Endothelial cell of umbilical vein (primary cell): ENCODE data around the gene ITIH3. TPM values are rescaled to one million over a fixed set of nuclear protein-coding genes. Genes with fewer than 3 reads are reported as not detected.

ENCODE experiments used
- BruUV-seq: library from RNA; stranded (reverse); fragments of 400-500 nt; replicated peaks from 2 replicates; lab custom pipeline; 2021; lab: Mats Ljungman, UMichigan
- CTCF ChIA-PET: fragments of 300-600, 350-600 bp; sonication (Branson Sonifier 250); formaldehyde crosslinking; loops from one replicate; lab custom pipeline; 2021; ENCODE audit warnings: antibody characterized with exemption, inconsistent platforms; lab: Charles Lee
- POLR2A ChIA-PET: fragments of 300-600, 350-600 bp; sonication (Branson Sonifier 250); formaldehyde crosslinking; loops from one replicate; lab custom pipeline; 2021; ENCODE audit warnings: antibody characterized with exemption, inconsistent platforms; lab: Charles Lee
- DNase-seq: peaks from one replicate; pipeline ENCODE4 v3.0.0-alpha.2; 2011; ENCODE audit warnings: low read depth, low spot score
- FAIRE-seq: peaks from 2 replicates; lab custom pipeline; 2011; peaks lifted over from hg19 to GRCh38; lab: Jason Lieb, UNC
- H2AFZ ChIP-seq: 2 replicates; pipeline ENCODE4 v1.6.0; 2012; ENCODE audit warnings: low read depth, low read length, control low read depth, inconsistent platforms
- H3K27ac ChIP-seq: 2 replicates; pipeline ENCODE4 v1.5.1; 2011; ENCODE audit warnings: low read depth, mild to moderate bottlenecking, control low read depth, low read length, moderate library complexity; ENCODE audit not compliant: insufficient read depth
- H3K27me3 ChIP-seq, 2 experiments: 2 replicates each; pipeline versions ENCODE4 v1.6.0 to v1.6.1; 2011; ENCODE audit warnings: low read length in 2 of 2, mixed read lengths in 1 of 2; ENCODE audit not compliant: control insufficient read depth in 2 of 2, insufficient read depth in 2 of 2
- H3K36me3 ChIP-seq, 2 experiments: 2 replicates in 1 of 2; 3 replicates in 1 of 2; pipeline ENCODE4 v1.5.1; 2011; ENCODE audit warnings: low read length in 2 of 2, mild to moderate bottlenecking in 1 of 2, moderate library complexity in 1 of 2; ENCODE audit not compliant: control insufficient read depth in 2 of 2, insufficient read depth in 2 of 2; ENCODE audit errors: extremely low read depth in 1 of 2
- H3K4me1 ChIP-seq: 3 replicates; pipeline ENCODE4 v1.5.1; 2011; ENCODE audit warnings: mild to moderate bottlenecking, low read length; ENCODE audit not compliant: control insufficient read depth, insufficient read depth; ENCODE audit errors: extremely low read depth
- H3K4me2 ChIP-seq: 2 replicates; pipeline ENCODE4 v1.6.1; 2011; ENCODE audit warnings: low read length, control low read depth, mixed read lengths; ENCODE audit not compliant: insufficient read depth
- H3K4me3 ChIP-seq, 3 experiments: fragments of 200-600 bp in 1 of 3; sonication (generic), shearing (Covaris generic) in 1 of 3; replicated peaks in 1 of 3; 2 replicates each; pipeline ENCODE4 v1.5.1; 2011 to 2016; ENCODE audit warnings: control low read depth in 3 of 3, low read length in 3 of 3, mild to moderate bottlenecking in 2 of 3, inconsistent platforms in 1 of 3, low read depth in 1 of 3, moderate library complexity in 1 of 3; ENCODE audit not compliant: insufficient read depth in 1 of 3
- H3K79me2 ChIP-seq: 2 replicates; pipeline ENCODE4 v1.6.0; 2012; ENCODE audit warnings: low read length, inconsistent platforms; ENCODE audit not compliant: control insufficient read depth, insufficient read depth
- H3K9ac ChIP-seq: replicated peaks from 2 replicates; pipeline ENCODE3; 2011; ENCODE audit warnings: low read length, control low read depth; ENCODE audit not compliant: insufficient read depth; ENCODE audit errors: extremely low read depth
- H3K9me1 ChIP-seq: replicated peaks from 3 replicates; pipeline ENCODE4 v1.6.0; 2011; ENCODE audit warnings: mild to moderate bottlenecking, low read length; ENCODE audit not compliant: control insufficient read depth, insufficient read depth; ENCODE audit errors: extremely low read depth
- H3K9me3 ChIP-seq: replicated peaks from 2 replicates; pipeline ENCODE4 v1.5.1; 2012; ENCODE audit warnings: low read length, inconsistent platforms; ENCODE audit not compliant: control insufficient read depth, insufficient read depth
- H4K20me1 ChIP-seq: replicated peaks from 2 replicates; pipeline ENCODE3; 2011; ENCODE audit warnings: mild to moderate bottlenecking, low read length; ENCODE audit not compliant: control insufficient read depth, insufficient read depth; ENCODE audit errors: extremely low read depth
- EZH2 ChIP-seq: IDR thresholded peaks from 2 replicates; pipeline ENCODE4 v1.6.1; 2012; ENCODE audit warnings: borderline replicate concordance, low read depth, mild to moderate bottlenecking, moderate library complexity, low read length, inconsistent platforms; ENCODE audit not compliant: severe bottlenecking
- FOS ChIP-seq: IDR thresholded peaks from 2 replicates; pipeline ENCODE4 v1.6.1; 2011; ENCODE audit warnings: mild to moderate bottlenecking, low read length, moderate library complexity, borderline replicate concordance; ENCODE audit not compliant: insufficient read depth
- MYC ChIP-seq: IDR thresholded peaks from one replicate; pipeline ENCODE4 v1.6.1; 2011; ENCODE audit warnings: mild to moderate bottlenecking, low read depth, low read length
- dilution Hi-C: fragments of 300-500 bp; cut with MboI; formaldehyde crosslinking; loops from one replicate; pipeline ENCODE4 v1.15.0; 2019; ENCODE audit warnings: low sequenced_read_pairs; ENCODE audit not compliant: extremely low pct_ligation_motif_present
- intact Hi-C: fragments of 100-400 bp; cut with micrococcal nuclease; formaldehyde crosslinking; loops from one replicate; pipeline ENCODE4 v1.10.0; 2022
- polyA plus RNA-seq, 4 experiments: library from polyadenylated mRNA; depleted of rRNA in 3 of 4; stranded (reverse) in 3 of 4; unstranded in 1 of 4; fragments of >200 nt; gene quantifications; 2 replicates each; pipeline versions ENCODE4 v1.2.1 to v1.2.3, GENCODE V29; 2011 to 2012; ENCODE audit warnings: missing spikeins in 1 of 4
- total RNA-seq: library from RNA; stranded (reverse); gene quantifications from 2 replicates; pipeline ENCODE4 v1.2.3, GENCODE V29; 2021
- TF ChIP-seq, protein P1 (sequence below), 2 donors: IDR thresholded peaks; 1 replicate in 1 of 2; 2 replicates in 1 of 2; pipeline ENCODE4 v1.5.1; 2011; ENCODE audit warnings: low read length in 2 of 2, mild to moderate bottlenecking in 2 of 2, moderate library complexity in 2 of 2, control low read depth in 1 of 2, inconsistent platforms in 1 of 2, low read depth in 1 of 2; ENCODE audit not compliant: insufficient read depth in 1 of 2; ENCODE audit errors: extremely low read depth in 1 of 2

The ITIH3 gene
- total and polyA plus RNA-seq, 2 donors (not counting 3 experiments of a cell fraction or from before 2014, with no cell fraction given): not detected

DNA sequence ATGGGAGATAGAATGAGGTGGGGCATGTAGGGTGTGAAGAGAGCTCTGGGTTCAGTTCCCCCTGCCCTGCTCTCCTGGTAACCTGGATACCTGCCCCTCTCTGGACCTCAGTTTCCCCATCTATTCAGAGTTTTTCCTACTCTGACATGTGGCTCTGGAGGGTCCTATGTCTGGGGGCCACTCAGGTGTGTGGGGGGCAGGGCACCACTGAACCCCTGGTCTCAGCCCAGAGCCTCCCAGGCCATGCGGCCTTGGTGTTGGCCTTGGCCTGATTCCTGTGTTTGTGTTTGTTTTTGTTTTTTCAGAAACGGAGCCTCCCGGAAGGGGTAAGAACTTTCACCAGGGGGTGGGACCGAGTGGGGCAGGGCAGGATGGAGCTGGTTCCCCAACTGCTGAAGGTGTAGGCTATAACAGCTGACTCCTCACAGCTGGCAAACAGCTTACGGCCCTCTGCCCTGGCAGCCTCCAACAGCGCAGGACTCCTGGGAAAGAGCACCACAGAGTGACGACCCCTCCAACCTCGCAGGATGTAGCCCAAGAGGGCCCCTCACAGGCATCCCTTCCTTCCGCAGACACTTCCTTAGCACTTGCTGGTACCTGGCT, 803 bp downstream of the ITIH3 start:
- Histone ChIP-seq H3K9me1 (no peaks in the 10 kb centered on the region), H3K27ac (no peak overlapping the region), H2AFZ (no peak overlapping the region), H3K4me1 (no peaks in the 10 kb centered on the region), H3K9me3 (no peaks in the 10 kb centered on the region), H3K4me3 (no peak overlapping the region), H3K36me3 (no peaks in the 10 kb centered on the region), H4K20me1 (no peaks in the 10 kb centered on the region), H3K9ac (no peak overlapping the region), H3K4me2 (no peak overlapping the region), H3K27me3 (no peaks in the 10 kb centered on the region), H3K79me2 (no peaks in the 10 kb centered on the region)
- CTCF ChIA-PET: no interaction called here
- DNase-seq: no peak
- intact Hi-C loops: no loop called here
- TF ChIP-seq, protein P1, sequence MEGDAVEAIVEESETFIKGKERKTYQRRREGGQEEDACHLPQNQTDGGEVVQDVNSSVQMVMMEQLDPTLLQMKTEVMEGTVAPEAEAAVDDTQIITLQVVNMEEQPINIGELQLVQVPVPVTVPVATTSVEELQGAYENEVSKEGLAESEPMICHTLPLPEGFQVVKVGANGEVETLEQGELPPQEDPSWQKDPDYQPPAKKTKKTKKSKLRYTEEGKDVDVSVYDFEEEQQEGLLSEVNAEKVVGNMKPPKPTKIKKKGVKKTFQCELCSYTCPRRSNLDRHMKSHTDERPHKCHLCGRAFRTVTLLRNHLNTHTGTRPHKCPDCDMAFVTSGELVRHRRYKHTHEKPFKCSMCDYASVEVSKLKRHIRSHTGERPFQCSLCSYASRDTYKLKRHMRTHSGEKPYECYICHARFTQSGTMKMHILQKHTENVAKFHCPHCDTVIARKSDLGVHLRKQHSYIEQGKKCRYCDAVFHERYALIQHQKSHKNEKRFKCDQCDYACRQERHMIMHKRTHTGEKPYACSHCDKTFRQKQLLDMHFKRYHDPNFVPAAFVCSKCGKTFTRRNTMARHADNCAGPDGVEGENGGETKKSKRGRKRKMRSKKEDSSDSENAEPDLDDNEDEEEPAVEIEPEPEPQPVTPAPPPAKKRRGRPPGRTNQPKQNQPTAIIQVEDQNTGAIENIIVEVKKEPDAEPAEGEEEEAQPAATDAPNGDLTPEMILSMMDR (IDR thresholded peaks at IDR 0.05; ENCODE audit: extremely low read depth in 1 of 2, insufficient read depth in 1 of 2, low read depth in 1 of 2, low read length in 2 of 2): no peak
- POLR2A ChIA-PET: no interaction called here
- dilution Hi-C loops: no loop called here
- BruUV-seq: no TSS peak
- FAIRE-seq: no peak

DNA sequence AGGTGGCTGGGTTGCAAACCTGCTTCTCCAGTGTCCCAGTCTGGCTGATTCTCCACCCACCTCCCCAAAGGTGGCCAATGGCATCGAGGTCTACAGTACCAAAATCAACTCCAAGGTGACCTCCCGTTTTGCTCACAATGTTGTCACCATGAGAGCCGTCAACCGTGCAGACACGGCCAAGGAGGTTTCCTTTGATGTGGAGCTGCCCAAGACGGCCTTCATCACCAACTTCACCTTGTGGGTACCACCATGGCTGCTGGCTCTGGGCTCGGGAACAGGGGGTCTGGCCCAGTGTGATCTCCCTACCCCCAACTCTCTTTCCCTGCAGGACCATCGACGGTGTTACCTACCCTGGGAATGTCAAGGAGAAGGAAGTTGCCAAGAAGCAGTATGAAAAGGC, 1.8 kb downstream of the ITIH3 start:
- POLR2A ChIA-PET: no interaction called here
- BruUV-seq: no TSS peak
- FAIRE-seq: no peak
- Histone ChIP-seq H3K36me3 (no peaks in the 10 kb centered on the region), H3K9ac (no peak overlapping the region), H3K79me2 (no peaks in the 10 kb centered on the region), H3K27ac (no peak overlapping the region), H3K4me1 (no peaks in the 10 kb centered on the region), H3K4me3 (no peak overlapping the region), H3K9me1 (no peaks in the 10 kb centered on the region), H3K4me2 (no peak overlapping the region), H3K9me3 (no peaks in the 10 kb centered on the region), H2AFZ (no peak overlapping the region), H3K27me3 (no peaks in the 10 kb centered on the region), H4K20me1 (no peaks in the 10 kb centered on the region)
- DNase-seq: no peak
- no peak for TF ChIP-seq EZH2
- no peak for TF ChIP-seq MYC
- TF ChIP-seq FOS: no peak
- TF ChIP-seq, protein P1 (IDR thresholded peaks at IDR 0.05; ENCODE audit: extremely low read depth in 1 of 2, insufficient read depth in 1 of 2, low read depth in 1 of 2, low read length in 2 of 2): no peak
- dilution Hi-C loops (no loop called here), intact Hi-C loops (no loop called here)
- CTCF ChIA-PET: no interaction called here
